ENCODE data around the gene CACNA2D2. TPM values are rescaled to one million over a fixed set of nuclear protein-coding genes. Genes with fewer than 3 reads are reported as not detected.

CACNA2D2 gene
- total and polyA plus RNA-seq, 2 of the 13 experiments (the other 11 are each of a cell fraction or from before 2014, with no cell fraction given): not detected

GRCh38 chr3:50321336-50322114 is 181.9 kb downstream of the CACNA2D2 start (continued):
- no peak for TF ChIP-seq CC2D1A (CRISPR knock-in tag; IDR thresholded peaks at IDR 0.05)
- peak; percentile 75 for TF ChIP-seq E2F2 (CRISPR knock-in tag; IDR thresholded peaks at IDR 0.05; ENCODE audit: borderline replicate concordance)
- TF ChIP-seq AKAP8 (CRISPR knock-in tag; IDR thresholded peaks at IDR 0.05): no peak
- no peak for TF ChIP-seq ZBTB33 (CRISPR knock-in tag; IDR thresholded peaks at IDR 0.05)
- TF ChIP-seq SOX5 (CRISPR knock-in tag; IDR thresholded peaks at IDR 0.05; ENCODE audit: borderline replicate concordance): no peak
- no peak for TF ChIP-seq ZXDC (CRISPR knock-in tag; IDR thresholded peaks at IDR 0.05)
- TF ChIP-seq ZBTB4 (CRISPR knock-in tag; IDR thresholded peaks at IDR 0.05; ENCODE audit: borderline replicate concordance): no peak
- TF ChIP-seq ZNF564 (CRISPR knock-in tag; IDR thresholded peaks at IDR 0.05): peak; percentile 44; the same call in 1 of the 2 replicates
- TF ChIP-seq HBP1 (CRISPR knock-in tag; IDR thresholded peaks at IDR 0.05; ENCODE audit: low read depth): 0 out of 2 replicates have a peak, but pooled peaks have one; percentile 18
- TF ChIP-seq ZBTB49 (CRISPR knock-in tag; IDR thresholded peaks at IDR 0.05; ENCODE audit: borderline replicate concordance): no peak
- TF ChIP-seq FOSL2 (CRISPR knock-in tag; IDR thresholded peaks at IDR 0.05): no peak; the same call in 1 of the 2 replicates
- TF ChIP-seq PHF5A (CRISPR knock-in tag; IDR thresholded peaks at IDR 0.05; ENCODE audit: low read depth, unreplicated experiment): peak; percentile 15
- peak; percentile 42 for TF ChIP-seq HNRNPK (IDR thresholded peaks at IDR 0.05; ENCODE audit: low read depth, low read length, poor library complexity, severe bottlenecking)
- TF ChIP-seq MAFF (IDR thresholded peaks at IDR 0.05; ENCODE audit: low read depth, low read length): no peak

Data from HepG2 (cell line).